ENCODE data around the gene RPTOR. TPM values are rescaled to one million over a fixed set of nuclear protein-coding genes. Genes with fewer than 3 reads are reported as not detected.
"Not testable (repeated sequence)": the region's sequence is repeated elsewhere in the genome, so short reads cannot be mapped to it uniquely, and the experiment has no call there.

RPTOR gene
- polyA plus RNA-seq, 5 donors: 13.5 to 23.7 (median 15.7) TPM

- no peak for DNase-seq
Observed at GRCh38 chr17:80511222-80512180, 33.1 kb upstream of the RPTOR start.

GRCh38 chr17:80512233-80512632 lies 32.4 kb upstream of the RPTOR start:
- DNase-seq: no peak

GRCh38 chr17:80513201-80513600 lies 31.4 kb upstream of the RPTOR start:
- no peak for DNase-seq

- no peak for DNase-seq
Observed at GRCh38 chr17:80513892-80514291, 30.7 kb upstream of the RPTOR start.

GRCh38 chr17:80516171-80516932 lies 28.3 kb upstream of the RPTOR start:
- DNase-seq: no peak

GRCh38 chr17:80517641-80518040 lies 27.0 kb upstream of the RPTOR start:
- DNase-seq: no peak

- DNase-seq: no peak
Observed at GRCh38 chr17:80518392-80518791, 26.2 kb upstream of the RPTOR start.

GRCh38 chr17:80519091-80519781 lies 25.4 kb upstream of the RPTOR start:
- no peak for DNase-seq

- DNase-seq: no peak
Observed at GRCh38 chr17:80520810-80521455, 23.7 kb upstream of the RPTOR start.

GRCh38 chr17:80523054-80523744 lies 21.4 kb upstream of the RPTOR start:
- no peak for DNase-seq

- DNase-seq: no peak
Observed at GRCh38 chr17:80523956-80524712, 20.5 kb upstream of the RPTOR start.

- DNase-seq: no peak
Observed at GRCh38 chr17:80526116-80526910, 18.3 kb upstream of the RPTOR start.

- DNase-seq: no peak
Observed at GRCh38 chr17:80527016-80527645, 17.5 kb upstream of the RPTOR start.

GRCh38 chr17:80528536-80528935 lies 16.1 kb upstream of the RPTOR start:
- DNase-seq: no peak

- DNase-seq: no peak
Observed at GRCh38 chr17:80529104-80529903, 15.3 kb upstream of the RPTOR start.

GRCh38 chr17:80529904-80530292 lies 14.7 kb upstream of the RPTOR start:
- DNase-seq: no peak

- DNase-seq: no peak
Observed at GRCh38 chr17:80531400-80531799, 13.2 kb upstream of the RPTOR start.

GRCh38 chr17:80537386-80537785 lies 7.3 kb upstream of the RPTOR start:
- DNase-seq: not testable (repeated sequence)
